ENCODE data around the gene GALK2.
"Not testable (repeated sequence)": the region's sequence is repeated elsewhere in the genome, so short reads cannot be mapped to it uniquely, and the experiment has no call there.

Gene GALK2

GRCh38 chr15:49212897-49213296 is 42.9 kb downstream of the GALK2 start:
- in situ Hi-C loops (cut with MboI; ENCODE audit: low sequenced_read_pairs), result no loop called here

DNA sequence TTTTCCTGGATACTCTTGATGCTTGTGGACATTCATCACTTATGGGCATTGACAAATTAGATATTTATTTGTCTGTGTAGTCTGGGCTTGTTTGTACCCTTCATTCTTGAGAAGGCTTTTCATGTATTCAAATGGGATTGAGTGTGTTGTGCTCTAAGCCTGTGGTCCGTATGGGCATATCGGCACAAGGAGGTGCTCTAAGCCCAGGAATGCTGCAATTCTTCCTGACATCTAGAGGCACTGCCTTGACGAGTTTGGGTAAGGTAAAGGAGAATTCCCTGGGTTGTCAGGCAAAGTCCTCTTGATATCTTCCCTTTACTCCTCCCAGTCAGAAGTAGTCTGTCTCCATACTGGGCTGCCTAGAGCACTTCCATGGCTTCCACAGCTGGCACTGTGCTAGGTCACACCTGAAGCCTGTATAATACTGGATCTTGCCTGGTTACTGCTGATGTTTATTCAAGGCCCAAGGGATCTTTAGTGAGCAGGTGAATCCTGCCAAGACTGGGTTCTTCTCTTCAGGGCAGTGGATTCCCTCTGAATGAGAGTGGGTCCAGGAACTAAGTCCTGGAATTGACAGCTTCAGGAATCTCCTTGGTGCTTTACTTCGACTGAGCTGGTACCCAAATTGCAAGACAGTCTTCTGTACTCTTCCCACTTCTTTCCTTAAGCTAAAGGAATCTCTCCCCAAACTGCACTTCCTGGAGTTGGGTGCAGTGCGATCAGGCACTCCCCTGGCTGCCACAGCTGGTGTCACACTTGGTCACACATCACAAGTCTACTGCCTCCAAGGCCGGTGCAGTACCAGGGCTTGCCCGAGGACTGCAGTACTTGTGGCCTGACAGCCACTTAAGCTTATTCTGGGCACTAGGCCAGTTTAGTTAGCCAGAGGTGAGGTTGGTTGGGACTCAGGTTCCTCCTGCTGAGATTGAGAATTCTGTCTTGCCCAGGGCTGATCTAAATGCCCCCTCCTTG is 46.0 kb downstream of the GALK2 start:
- in situ Hi-C loops (cut with MboI; ENCODE audit: low sequenced_read_pairs), result no loop called here

GRCh38 chr15:49223536-49224274 is 53.7 kb downstream of the GALK2 start:
- in situ Hi-C loops (cut with MboI; ENCODE audit: low sequenced_read_pairs), result no loop called here

DNA sequence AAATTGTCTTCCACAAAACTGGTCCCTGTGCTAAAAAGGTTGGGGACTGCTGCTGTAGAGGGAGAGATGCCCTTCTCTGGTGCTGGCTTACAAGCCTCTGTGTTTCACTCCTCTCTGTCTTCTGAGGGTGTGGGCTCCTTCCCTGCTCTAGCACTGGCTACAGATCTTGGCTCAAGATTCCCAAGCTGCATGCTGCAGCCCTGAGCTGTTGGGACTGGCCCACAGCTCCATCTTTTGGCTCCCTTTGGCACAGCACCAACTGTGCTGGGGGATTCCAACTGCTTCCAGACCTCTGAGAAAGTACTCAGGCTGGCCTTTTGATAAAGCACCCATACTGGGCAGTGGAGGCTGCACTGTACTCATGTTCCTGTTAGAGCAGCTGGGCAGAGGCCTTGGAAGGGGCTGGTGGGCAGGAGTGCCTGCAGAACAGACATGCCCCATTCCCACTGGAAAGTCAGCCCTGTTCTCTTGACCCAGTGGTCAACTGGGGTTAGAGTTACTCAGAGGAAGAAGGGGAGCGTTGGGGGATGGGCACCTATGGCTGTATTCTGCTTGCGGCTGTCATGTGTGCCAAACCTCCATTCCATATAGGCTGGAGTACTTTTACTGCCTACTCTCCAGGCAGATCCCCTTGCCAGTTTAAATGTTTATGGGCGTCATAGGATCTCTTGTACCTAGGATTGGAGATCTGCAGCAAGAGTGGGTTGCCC is 55.7 kb downstream of the GALK2 start:
- in situ Hi-C loops (cut with MboI; ENCODE audit: low sequenced_read_pairs), result loop anchor here (25.0 kb wide), 3 partner anchors 812 to 1087 kb away; no protein-coding TSS in a partner anchor

- in situ Hi-C loops (cut with MboI; ENCODE audit: low sequenced_read_pairs), result loop anchor here (25.0 kb wide), 3 partner anchors 810 to 1085 kb away; no protein-coding TSS in a partner anchor
Observed at GRCh38 chr15:49227602-49228001, 57.6 kb downstream of the GALK2 start.

DNA sequence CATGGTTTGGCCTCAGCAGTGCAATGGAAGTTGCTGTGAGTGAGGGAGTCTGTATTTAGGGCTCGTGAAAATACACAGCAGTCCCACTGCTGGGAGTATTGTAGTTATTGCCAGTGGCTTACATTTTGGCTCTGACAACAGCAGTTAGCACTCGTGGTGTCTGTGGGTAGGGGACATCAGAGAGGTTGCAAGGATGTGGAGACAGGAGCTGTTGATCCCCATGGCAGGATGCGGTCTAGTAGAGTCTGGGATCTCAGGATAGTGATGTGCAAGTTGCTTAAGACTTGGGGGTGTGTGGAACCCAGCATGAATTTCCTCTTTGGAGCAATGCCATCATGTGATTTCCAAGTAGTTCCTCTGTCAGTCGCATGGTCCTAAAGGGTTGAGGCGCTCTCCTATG is 59.9 kb downstream of the GALK2 start:
- in situ Hi-C loops (cut with MboI; ENCODE audit: low sequenced_read_pairs), result loop anchor here (25.0 kb wide), 3 partner anchors 807 to 1082 kb away; no protein-coding TSS in a partner anchor

- in situ Hi-C loops (cut with MboI; ENCODE audit: low sequenced_read_pairs), result loop anchor here (25.0 kb wide), 3 partner anchors 805 to 1080 kb away; no protein-coding TSS in a partner anchor
Observed at GRCh38 chr15:49232236-49232806, 62.3 kb downstream of the GALK2 start.

DNA sequence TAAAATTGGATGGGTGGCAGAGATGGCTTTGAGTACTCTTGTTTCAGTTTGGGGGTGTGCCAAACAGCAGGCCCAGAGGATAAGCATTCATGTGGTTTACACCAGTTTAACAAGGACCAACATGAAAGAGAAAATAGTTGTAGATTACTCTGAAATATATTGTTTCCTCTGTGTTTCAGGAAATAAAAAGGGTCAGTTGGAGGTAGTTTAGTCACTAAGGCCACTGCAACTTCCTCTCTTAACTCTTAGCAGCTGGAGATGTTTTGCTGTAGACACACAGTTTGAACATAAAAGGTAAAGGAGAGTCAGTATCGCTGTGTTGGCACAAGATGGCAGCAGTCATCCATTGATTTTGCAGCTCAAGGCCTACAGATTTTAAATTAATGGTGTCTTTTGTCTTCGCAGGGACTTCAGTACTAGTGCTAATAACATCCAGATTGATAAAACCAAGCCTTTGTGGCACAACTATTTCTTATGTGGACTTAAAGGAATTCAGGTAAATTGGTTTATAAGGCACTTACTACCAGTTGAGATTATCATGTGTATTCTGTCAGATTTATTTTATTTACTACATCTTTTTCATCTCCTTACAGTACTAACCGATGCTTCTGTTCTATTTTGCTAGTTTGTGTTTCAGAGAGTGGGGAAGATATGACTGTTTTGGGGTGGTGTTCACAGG is 65.5 kb downstream of the GALK2 start:
- in situ Hi-C loops (cut with MboI; ENCODE audit: low sequenced_read_pairs), result loop anchor here (25.0 kb wide), 3 partner anchors 802 to 1077 kb away; no protein-coding TSS in a partner anchor

- in situ Hi-C loops (cut with MboI; ENCODE audit: low sequenced_read_pairs), result loop anchor here (25.0 kb wide), 3 partner anchors 800 to 1075 kb away; no protein-coding TSS in a partner anchor
Observed at GRCh38 chr15:49236869-49237268, 66.8 kb downstream of the GALK2 start.

- in situ Hi-C loops (cut with MboI; ENCODE audit: low sequenced_read_pairs), result loop anchor here (25.0 kb wide), 3 partner anchors 799 to 1074 kb away; no protein-coding TSS in a partner anchor
Observed at GRCh38 chr15:49238342-49238741, 68.3 kb downstream of the GALK2 start.

GRCh38 chr15:49239105-49239504 is 69.1 kb downstream of the GALK2 start:
- in situ Hi-C loops (cut with MboI; ENCODE audit: low sequenced_read_pairs), result loop anchor here (25.0 kb wide), 3 partner anchors 798 to 1073 kb away; no protein-coding TSS in a partner anchor

GRCh38 chr15:49242820-49243219 is 72.8 kb downstream of the GALK2 start:
- in situ Hi-C loops (cut with MboI; ENCODE audit: low sequenced_read_pairs), result loop anchor here (25.0 kb wide), 3 partner anchors 794 to 1069 kb away; no protein-coding TSS in a partner anchor

- in situ Hi-C loops (cut with MboI; ENCODE audit: low sequenced_read_pairs), result loop anchor here (25.0 kb wide), 3 partner anchors 790 to 1065 kb away; no protein-coding TSS in a partner anchor
Observed at GRCh38 chr15:49247556-49248110, 77.6 kb downstream of the GALK2 start.

DNA sequence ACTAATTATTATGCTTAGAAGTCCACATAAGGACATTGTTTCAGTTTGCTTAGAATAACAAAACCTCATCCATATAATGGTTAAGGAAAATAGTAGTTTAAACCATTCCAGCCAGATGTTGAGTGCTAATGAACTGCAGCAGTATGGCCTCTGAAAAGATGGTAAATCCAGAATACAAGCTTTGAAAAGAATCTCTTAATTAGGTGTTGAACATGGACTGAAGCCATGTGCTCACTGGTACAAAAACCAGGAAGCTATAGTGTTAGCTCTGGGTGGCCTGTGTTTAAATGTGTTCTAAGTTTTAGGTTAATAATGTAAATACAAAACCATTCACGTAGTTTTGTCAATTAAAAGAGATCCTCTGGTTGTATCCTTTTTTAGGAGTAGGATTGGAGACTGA is 78.2 kb downstream of the GALK2 start:
- in situ Hi-C loops (cut with MboI; ENCODE audit: low sequenced_read_pairs), result loop anchor here (25.0 kb wide), 3 partner anchors 789 to 1064 kb away; no protein-coding TSS in a partner anchor

GRCh38 chr15:49255966-49256759 is 86.1 kb downstream of the GALK2 start:
- in situ Hi-C loops (cut with MboI; ENCODE audit: low sequenced_read_pairs), result no loop called here

GRCh38 chr15:49265117-49265516 is 95.1 kb downstream of the GALK2 start:
- in situ Hi-C loops (cut with MboI; ENCODE audit: low sequenced_read_pairs), result not testable (repeated sequence)

GRCh38 chr15:49265911-49266310 is 95.9 kb downstream of the GALK2 start:
- in situ Hi-C loops (cut with MboI; ENCODE audit: low sequenced_read_pairs), result no loop called here
